Cardiac fibroblast (primary cell): Measurements from ENCODE around the gene TMEM138.
A peak's percentile ranks its signal among the peaks of the same experiment; 100 is the strongest.

ENCODE experiments used
- DNase-seq, 2 donors: peaks; one replicate each; pipeline versions ENCODE4 v3.0.0 to v3.0.0-alpha.2; 2010; ENCODE audit warnings: low read depth in 2 of 2
- H3K4me3 ChIP-seq, 2 donors: replicated peaks in 1 of 2; 1 replicate in 1 of 2; 2 replicates in 1 of 2; pipeline ENCODE4 v1.5.1; 2011; ENCODE audit warnings: low read depth in 2 of 2, low read length in 2 of 2, mild to moderate bottlenecking in 2 of 2, moderate library complexity in 1 of 2
- CTCF ChIP-seq: IDR thresholded peaks from one replicate; pipeline ENCODE4 v1.5.1; 2011; ENCODE audit warnings: low read depth, mild to moderate bottlenecking, low read length, inconsistent platforms

The TMEM138 gene

DNA sequence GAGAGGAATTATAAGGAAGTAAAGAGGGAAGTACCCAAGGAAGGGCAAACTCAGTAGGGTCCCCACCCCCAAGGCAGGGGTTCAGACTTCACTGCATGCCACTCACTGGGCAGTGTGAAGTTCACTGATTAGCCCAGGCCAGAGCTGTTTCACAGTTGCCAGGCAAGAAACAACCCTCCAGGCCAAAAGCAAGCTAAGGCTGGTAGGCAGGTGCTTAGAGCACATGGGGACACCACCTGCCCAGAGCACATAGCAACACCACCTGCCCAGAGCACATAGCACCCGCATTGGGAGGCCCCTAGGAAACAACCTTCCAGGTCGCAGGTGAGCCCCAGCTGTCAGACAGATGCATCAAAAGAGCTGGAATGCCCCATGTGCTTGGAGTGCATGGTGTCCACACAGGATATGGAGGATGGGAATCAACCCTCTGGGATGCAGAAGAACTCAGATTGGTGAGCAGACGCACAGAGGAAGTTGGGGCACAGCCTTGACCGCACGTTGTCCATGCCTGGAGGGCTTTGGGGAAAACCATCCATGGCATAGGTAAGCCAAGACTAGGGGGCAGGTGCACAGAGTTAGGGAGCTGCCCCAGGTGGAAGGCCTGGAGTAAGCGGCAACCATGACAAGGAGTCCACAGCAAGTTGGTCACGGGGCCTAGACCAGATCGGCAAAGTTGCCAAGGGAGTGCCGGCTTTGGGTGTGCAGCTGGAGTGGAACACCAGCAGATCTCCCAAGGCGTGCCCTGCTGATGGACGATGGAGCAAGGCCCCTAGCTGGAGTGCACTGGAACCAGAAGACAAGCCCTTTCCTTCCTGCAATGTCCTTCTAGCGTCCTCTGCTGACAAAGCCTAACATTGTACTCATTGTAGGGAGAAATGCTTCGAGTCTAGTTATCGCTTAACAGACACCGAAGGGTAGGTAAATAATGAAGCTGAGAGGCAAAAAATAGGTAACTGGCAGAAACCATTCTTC lies 22.4 kb downstream of the TMEM138 start:
- no peak overlapping the region for H3K4me3 ChIP-seq
- TF ChIP-seq CTCF = peak; percentile 36
- peak; percentile 43 to 57 for DNase-seq

DNA sequence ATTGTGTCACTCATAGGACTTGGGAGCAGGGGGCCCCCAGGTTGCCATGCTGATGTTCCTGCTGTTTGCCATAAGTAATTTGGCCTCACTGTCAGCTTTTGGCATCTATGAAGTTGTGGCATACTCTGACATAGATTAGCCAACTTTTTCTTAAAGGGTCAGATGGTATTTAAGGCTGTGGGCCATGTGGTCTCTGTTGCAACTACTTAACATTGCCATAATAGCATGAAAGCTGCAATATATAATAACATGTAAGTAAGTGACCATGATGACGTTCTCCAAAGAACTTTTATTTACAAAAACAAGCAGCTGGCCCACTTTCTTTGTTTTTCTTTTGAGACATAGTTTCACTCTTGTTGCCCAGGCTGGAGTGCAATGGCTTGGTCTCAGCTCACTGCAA lies 28.0 kb downstream of the TMEM138 start:
- TF ChIP-seq CTCF = no peak
- no peak overlapping the region for H3K4me3 ChIP-seq
- DNase-seq = no peak

DNA sequence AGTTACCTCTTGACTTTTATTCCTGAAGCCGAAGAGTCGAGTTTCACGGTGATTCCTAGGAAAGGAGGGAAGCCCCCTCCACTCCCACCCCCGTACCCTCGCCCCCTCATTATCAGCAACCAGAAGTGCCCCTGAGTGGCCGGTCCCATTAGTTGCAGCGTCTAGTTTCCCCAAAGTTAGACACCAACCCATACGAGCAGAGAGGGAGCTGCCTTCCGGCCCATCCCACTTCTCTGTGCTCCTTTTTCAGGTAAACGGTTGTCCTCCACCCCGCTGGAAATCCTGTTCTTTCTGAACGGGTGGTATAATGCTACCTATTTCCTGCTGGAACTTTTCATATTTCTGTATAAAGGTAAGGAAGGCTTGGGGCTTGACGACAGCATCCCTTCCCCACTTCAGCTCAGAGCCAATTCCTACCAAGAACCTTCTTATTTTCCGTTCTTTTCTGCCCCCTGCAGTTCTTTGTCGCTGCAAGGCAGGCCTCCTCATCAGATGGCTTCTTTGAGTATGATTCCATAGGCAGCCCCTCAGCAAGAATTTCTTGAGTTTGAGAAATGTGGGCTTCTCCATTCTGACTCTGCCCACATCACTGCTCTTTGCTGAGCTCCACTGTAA lies 30.9 kb downstream of the TMEM138 start:
- peak overlapping the region; percentile 67 to 78 for H3K4me3 ChIP-seq
- TF ChIP-seq CTCF = no peak
- peak in 1 of 2 donors; percentile 29 for DNase-seq

DNA sequence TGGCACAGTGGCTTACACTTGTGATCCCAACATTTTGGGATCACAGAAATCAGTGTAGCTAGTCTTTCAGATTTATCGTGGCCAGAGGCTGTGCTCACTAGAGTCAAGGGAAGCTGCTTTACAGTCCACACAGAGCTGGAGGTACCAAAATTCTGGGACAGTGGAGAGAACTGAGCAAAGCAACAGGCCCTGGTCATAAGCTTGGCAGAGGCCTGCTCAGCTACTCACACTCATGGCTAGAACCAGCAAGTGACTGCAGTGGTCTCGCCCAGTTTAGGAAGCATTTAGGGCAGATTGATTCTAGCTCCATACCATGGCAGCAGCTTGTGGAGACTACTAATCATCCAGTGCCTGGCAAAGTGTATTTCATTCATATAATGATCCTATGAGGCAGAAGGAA lies 39.0 kb downstream of the TMEM138 start:
- TF ChIP-seq CTCF = no peak
- DNase-seq = no peak

DNA sequence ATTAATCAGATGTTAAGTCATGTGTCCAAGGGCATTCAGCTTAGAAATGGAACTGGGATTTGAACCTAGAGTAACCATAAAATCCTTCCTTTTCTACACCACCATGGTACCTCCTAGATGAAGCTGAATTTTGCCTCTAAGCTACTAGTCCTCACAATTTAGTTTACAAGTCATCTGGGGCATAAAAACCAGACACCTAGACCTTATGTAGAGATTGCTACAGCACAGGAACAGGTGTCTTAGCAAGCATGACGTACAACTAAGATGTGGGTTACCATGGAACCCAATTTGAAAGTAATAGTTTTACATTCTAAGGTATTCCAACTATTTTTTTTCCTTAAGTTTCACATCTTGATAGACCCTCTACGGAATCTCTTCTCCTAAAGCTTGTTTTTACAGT lies 39.4 kb downstream of the TMEM138 start:
- no peak for TF ChIP-seq CTCF
- H3K4me3 ChIP-seq = no peak overlapping the region
- DNase-seq = no peak

More for the DNA sequence above, 39.0 kb downstream of the TMEM138 start:
- H3K4me3 ChIP-seq = no peak overlapping the region

DNA sequence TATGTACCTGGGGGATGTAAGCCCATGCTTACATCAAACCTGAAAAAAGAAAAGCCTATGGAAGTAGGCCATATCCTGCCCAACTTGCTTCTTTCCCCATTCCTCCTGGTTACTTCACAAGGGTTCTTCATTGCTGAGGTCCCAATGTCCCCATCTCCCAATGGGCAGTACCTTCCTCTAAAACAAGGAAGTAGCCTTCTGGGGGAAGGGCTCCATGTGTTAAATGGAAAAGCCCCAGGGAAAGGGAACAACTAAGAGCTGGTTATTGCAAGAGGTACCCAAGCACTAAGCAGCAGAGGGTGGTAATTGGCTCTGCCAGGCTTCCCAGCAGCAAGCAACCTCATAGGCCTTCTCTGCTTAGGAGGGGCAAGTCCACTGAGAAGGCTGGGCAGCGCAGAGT lies 41.5 kb downstream of the TMEM138 start:
- no peak overlapping the region for H3K4me3 ChIP-seq
- no peak for DNase-seq
- no peak for TF ChIP-seq CTCF
